CD8-positive, alpha-beta memory T cell (primary cell): ENCODE data around the gene RASGRP4. TPM values are rescaled to one million over a fixed set of nuclear protein-coding genes. Genes with fewer than 3 reads are reported as not detected.
"Not testable (repeated sequence)": the region's sequence is repeated elsewhere in the genome, so short reads cannot be mapped to it uniquely, and the experiment has no call there.

Experiments
- CTCF ChIA-PET: fragments of 350-600 bp; sonication (Branson Sonifier 250); formaldehyde crosslinking; loops from one replicate; lab custom pipeline; 2021; ENCODE audit warnings: antibody characterized with exemption; lab: Charles Lee
- POLR2A ChIA-PET: fragments of 350-600 bp; sonication (Branson Sonifier 250); formaldehyde crosslinking; loops from one replicate; lab custom pipeline; 2021; ENCODE audit warnings: antibody characterized with exemption; lab: Charles Lee
- DNase-seq, 5 donors: peaks; one replicate each; pipeline versions ENCODE4 v3.0.0 to v3.0.0-alpha.2; 2020 to 2022; ENCODE audit warnings: mixed read lengths in 1 of 5
- H3K27ac ChIP-seq: one replicate; pipeline ENCODE4 v1.7.0; 2013; ENCODE audit warnings: low read depth, mild to moderate bottlenecking, low read length, moderate library complexity
- H3K27me3 ChIP-seq: 2 replicates; pipeline ENCODE4 v1.7.0; 2013; ENCODE audit warnings: low read length, mild to moderate bottlenecking; ENCODE audit not compliant: insufficient read depth, poor library complexity, severe bottlenecking
- H3K36me3 ChIP-seq: 2 replicates; pipeline ENCODE4 v1.7.0; 2013; ENCODE audit warnings: mild to moderate bottlenecking, low read length, moderate library complexity; ENCODE audit not compliant: insufficient read depth
- H3K4me1 ChIP-seq: 2 replicates; pipeline ENCODE4 v1.7.0; 2013; ENCODE audit warnings: mild to moderate bottlenecking, low read length, moderate library complexity; ENCODE audit not compliant: insufficient read depth
- H3K4me3 ChIP-seq: 2 replicates; pipeline ENCODE4 v1.7.0; 2013; ENCODE audit warnings: mild to moderate bottlenecking, low read length
- H3K9me3 ChIP-seq: 2 replicates; pipeline ENCODE4 v1.7.0; 2013; ENCODE audit warnings: mild to moderate bottlenecking, low read length
- H3K27ac Mint-ChIP-seq, 8 donors: one replicate each; pipeline ENCODE4 v1.8.0; 2020 to 2021; ENCODE audit warnings: mixed read lengths in 8 of 8, mild to moderate bottlenecking in 6 of 8, inconsistent platforms in 3 of 8, moderate library complexity in 3 of 8
- H3K27me3 Mint-ChIP-seq, 2 donors: one replicate each; pipeline ENCODE4 v1.8.0; 2020 to 2021; ENCODE audit warnings: mixed read lengths in 2 of 2, mild to moderate bottlenecking in 1 of 2, moderate library complexity in 1 of 2
- H3K36me3 Mint-ChIP-seq, 3 donors: one replicate each; pipeline ENCODE4 v1.8.0; 2020 to 2021; ENCODE audit warnings: mixed read lengths in 3 of 3, inconsistent platforms in 1 of 3, mild to moderate bottlenecking in 1 of 3
- H3K4me1 Mint-ChIP-seq, 3 donors: one replicate each; pipeline ENCODE4 v1.8.0; 2020 to 2021; ENCODE audit warnings: mixed read lengths in 3 of 3, inconsistent platforms in 1 of 3, mild to moderate bottlenecking in 1 of 3
- H3K4me3 Mint-ChIP-seq, 7 donors: one replicate each; pipeline ENCODE4 v1.8.0; 2020 to 2021; ENCODE audit warnings: mixed read lengths in 7 of 7, mild to moderate bottlenecking in 6 of 7, moderate library complexity in 4 of 7, inconsistent platforms in 2 of 7
- H3K9me3 Mint-ChIP-seq, 5 donors: one replicate each; pipeline ENCODE4 v1.8.0; 2020 to 2022; ENCODE audit warnings: mixed read lengths in 5 of 5, mild to moderate bottlenecking in 3 of 5, moderate library complexity in 2 of 5, inconsistent platforms in 1 of 5
- polyA plus RNA-seq: library from polyadenylated mRNA; unstranded; fragments of 300-500 nt; fragmentation: Illumina TruSeq; gene quantifications from one replicate; pipeline ENCODE4 v1.2.3, GENCODE V29; 2021
- total RNA-seq, 2 experiments: library from RNA; stranded (reverse); gene quantifications; one replicate each; pipeline ENCODE4 v1.2.3, GENCODE V29; 2021

The RASGRP4 gene
- total and polyA plus RNA-seq, 3 experiments from 2014 or later, result 1.8 to 2.0 TPM; not detected in 1

DNA sequence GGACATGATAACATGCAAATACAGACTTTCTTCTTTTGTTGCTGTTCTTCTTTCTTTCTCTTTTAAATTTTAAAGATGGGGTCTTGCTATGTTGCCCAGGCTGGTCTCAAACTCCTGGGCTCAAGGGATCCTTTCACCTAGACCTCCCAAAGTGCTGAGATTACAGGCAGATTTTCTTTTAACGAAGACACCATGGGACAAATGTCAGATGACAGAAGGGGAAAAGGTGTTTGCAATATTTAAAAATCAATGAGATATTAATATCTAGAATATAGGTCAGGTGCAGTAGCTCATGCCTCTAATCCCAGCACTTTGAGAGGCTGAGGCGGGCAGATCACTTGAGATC lies 3.8 kb upstream of the RASGRP4 start:
- peaks cover 14 to 23% (median 19%) of the 10 kb centered on the region in 3 donors for H3K4me1 Mint-ChIP-seq
- H3K27ac ChIP-seq, result no peak overlapping the region
- H3K9me3 Mint-ChIP-seq, result no peaks in the 10 kb centered on the region
- no peaks in the 10 kb centered on the region for H3K36me3 ChIP-seq
- H3K27ac Mint-ChIP-seq, result no peak overlapping the region
- H3K27me3 ChIP-seq, result no peaks in the 10 kb centered on the region
- H3K9me3 ChIP-seq, result no peaks in the 10 kb centered on the region
- CTCF ChIA-PET, result interaction anchor here (1.0 kb wide), 1 partner anchor 27 kb away, joined by 3 read pairs; the partner anchor contains the start of gene FAM98C
- DNase-seq, result no peak
- POLR2A ChIA-PET, result no interaction called here
- no peaks in the 10 kb centered on the region for H3K4me1 ChIP-seq
- peaks cover 19 to 36% of the 10 kb centered on the region in 2 donors for H3K27me3 Mint-ChIP-seq
- no peak overlapping the region for H3K4me3 ChIP-seq
- no peaks in the 10 kb centered on the region for H3K36me3 Mint-ChIP-seq
- no peak overlapping the region for H3K4me3 Mint-ChIP-seq

DNA sequence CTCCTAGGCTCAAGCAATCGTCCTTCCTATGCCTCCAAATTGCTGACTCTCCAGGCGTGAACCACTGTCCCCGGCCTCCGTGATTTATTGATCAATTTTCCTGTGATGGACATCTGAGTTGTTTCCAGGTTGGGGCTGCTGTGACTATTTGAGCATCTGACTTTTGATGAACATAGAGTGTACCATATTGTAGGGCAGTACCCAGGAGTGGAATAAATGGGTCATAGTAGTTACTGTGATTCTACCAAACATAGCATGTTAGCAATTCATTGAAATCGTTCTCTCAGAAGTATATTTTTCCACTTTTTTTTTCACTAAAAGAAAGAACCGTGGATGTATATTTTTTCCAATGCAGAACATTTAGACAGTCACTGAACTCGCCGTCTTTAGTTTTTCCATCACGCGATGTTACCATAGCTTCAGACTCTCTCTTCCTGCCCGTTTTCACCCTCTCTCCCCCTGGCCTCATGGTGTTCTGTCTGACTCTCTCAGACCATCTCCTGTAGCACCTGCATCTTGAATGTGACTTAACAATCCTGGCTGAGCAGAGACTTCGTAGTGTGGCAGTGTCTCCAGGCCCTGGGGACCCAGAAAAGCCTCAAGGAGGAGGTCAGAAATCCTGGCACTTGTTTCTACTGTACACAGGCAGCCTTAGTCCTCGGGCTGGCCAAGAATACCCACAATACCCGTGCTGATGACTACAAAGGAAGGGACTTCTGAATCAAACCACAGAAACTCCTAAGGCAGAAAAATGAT lies 3.2 kb upstream of the RASGRP4 start:
- H3K4me3 ChIP-seq, result no peak overlapping the region
- H3K27me3 ChIP-seq, result no peaks in the 10 kb centered on the region
- H3K36me3 Mint-ChIP-seq, result no peaks in the 10 kb centered on the region
- peak overlapping the region in 1 of 8 donors; percentile 35 for H3K27ac Mint-ChIP-seq
- no peaks in the 10 kb centered on the region for H3K9me3 Mint-ChIP-seq
- no peak for DNase-seq
- H3K4me3 Mint-ChIP-seq, result no peak overlapping the region
- H3K27me3 Mint-ChIP-seq, result peaks cover 19 to 33% of the 10 kb centered on the region in 2 donors
- H3K4me1 Mint-ChIP-seq, result peaks cover 12 to 20% (median 17%) of the 10 kb centered on the region in 3 donors
- no peaks in the 10 kb centered on the region for H3K36me3 ChIP-seq
- H3K9me3 ChIP-seq, result no peaks in the 10 kb centered on the region
- H3K4me1 ChIP-seq, result no peaks in the 10 kb centered on the region
- ChIA-PET POLR2A (no interaction called here), CTCF (interaction anchor here (1.0 kb wide), 1 partner anchor 26 kb away, joined by 3 read pairs; the partner anchor contains the start of gene FAM98C)
- H3K27ac ChIP-seq, result no peak overlapping the region

DNA sequence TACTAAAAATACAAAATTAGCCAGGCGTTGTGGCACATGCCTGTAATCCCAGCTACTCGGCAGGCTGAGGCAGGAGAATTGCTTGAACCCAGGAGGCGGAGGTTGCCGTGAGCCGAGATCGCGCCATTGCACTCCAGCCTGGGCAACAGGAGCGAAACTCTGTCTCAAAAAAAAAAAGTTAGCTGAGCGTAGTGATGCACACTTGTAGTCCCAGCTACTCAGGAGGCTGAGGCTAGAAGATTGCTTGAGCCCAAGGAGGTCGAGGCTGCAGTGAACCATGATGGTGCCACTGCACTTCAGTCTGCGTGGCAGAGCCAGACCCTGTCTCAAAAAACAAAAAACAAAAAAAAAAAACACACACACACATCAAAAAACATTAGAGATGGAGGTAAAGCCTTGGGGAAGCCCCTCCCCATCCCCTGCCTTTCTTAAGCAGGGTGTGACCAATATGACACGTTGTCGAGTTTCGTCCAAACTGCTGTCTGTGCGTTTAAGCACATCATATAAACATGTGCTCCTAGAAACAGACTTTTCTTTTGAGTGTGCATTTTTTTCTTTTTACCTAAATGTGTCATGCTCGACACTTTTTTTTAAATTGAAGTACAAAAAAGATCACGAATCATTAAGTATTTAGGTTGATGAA lies 1.1 kb upstream of the RASGRP4 start:
- H3K36me3 Mint-ChIP-seq, CTCF ChIA-PET, DNase-seq, H3K9me3 Mint-ChIP-seq, H3K36me3 ChIP-seq, H3K4me3 Mint-ChIP-seq, H3K27me3 ChIP-seq, H3K4me3 ChIP-seq, H3K4me1 ChIP-seq, H3K27ac ChIP-seq, POLR2A ChIA-PET, H3K9me3 ChIP-seq: not testable (repeated sequence)
- peaks cover 18 to 23% of the 10 kb centered on the region in 2 donors for H3K27me3 Mint-ChIP-seq
- peak overlapping the region in 1 of 8 donors; percentile 67 for H3K27ac Mint-ChIP-seq
- peaks cover 7 to 13% (median 8%) of the 10 kb centered on the region in 3 donors for H3K4me1 Mint-ChIP-seq

DNA sequence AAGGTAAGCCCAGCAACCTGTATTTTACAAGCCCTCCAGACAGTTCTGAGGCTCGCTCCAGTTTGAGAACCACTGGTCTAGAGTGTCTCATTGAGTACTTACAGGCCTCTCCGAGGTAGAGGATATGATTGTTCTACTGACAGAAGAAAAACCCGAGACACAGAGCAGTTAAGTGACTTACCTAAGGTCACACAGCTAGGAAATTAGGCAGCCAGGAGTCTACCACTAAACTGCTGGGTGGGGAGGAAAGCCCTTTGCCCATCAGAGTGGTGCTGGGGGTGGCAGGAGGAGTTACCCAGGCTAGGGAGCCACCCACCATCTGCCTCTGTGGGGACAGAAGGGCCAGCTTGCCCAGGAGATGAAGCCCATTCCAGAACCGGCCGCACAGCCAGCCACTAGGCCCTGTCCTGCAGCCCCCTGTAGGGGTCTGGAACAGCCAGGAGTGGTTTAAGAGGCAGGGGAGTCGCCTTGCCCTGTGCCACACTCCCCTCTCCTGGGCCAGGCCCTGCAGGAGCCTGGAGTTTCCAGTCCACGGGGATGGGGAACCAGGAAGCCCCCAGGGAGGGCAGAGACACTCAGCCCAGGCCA lies 703 bp downstream of the RASGRP4 start:
- POLR2A ChIA-PET, result no interaction called here
- CTCF ChIA-PET, result no interaction called here
- peak overlapping the region in 1 of 8 donors; percentile 56 for H3K27ac Mint-ChIP-seq

DNA sequence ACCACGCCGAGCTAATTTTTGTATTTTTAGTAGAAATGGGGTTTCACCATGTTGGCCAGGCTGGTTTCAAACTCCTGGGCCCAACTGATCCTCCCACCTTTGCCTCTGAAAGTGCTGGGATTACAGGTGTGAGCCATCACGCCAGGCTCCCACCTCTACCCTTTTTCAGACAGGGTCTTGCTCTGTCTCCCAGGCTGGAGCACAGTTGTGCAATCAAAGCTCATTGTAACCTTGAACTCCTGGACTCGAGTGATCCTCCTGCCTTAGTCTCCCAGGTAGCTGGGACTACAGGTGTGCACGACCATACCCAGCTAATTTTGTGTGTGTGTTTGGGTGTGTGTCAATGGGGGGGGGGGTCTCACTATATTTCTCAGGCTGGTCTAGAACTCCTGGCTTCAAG lies 1.7 kb downstream of the RASGRP4 start:
- POLR2A ChIA-PET, result no interaction called here
- no peak overlapping the region for H3K27ac Mint-ChIP-seq
- peaks cover 6 to 10% (median 8%) of the 10 kb centered on the region in 3 donors for H3K4me1 Mint-ChIP-seq
- no peak overlapping the region for H3K4me3 Mint-ChIP-seq
- no peak for DNase-seq
- peaks cover 14 to 18% of the 10 kb centered on the region in 2 donors for H3K27me3 Mint-ChIP-seq
- H3K27me3 ChIP-seq, result no peaks in the 10 kb centered on the region
- no peaks in the 10 kb centered on the region for H3K9me3 Mint-ChIP-seq
- no peaks in the 10 kb centered on the region for H3K36me3 ChIP-seq
- no peaks in the 10 kb centered on the region for H3K36me3 Mint-ChIP-seq
- H3K9me3 ChIP-seq, result no peaks in the 10 kb centered on the region
- H3K27ac ChIP-seq, result no peak overlapping the region
- no peaks in the 10 kb centered on the region for H3K4me1 ChIP-seq
- CTCF ChIA-PET, result interaction anchor here (1.0 kb wide), 1 partner anchor 21 kb away, joined by 3 read pairs; no protein-coding TSS in a partner anchor
- no peak overlapping the region for H3K4me3 ChIP-seq

More for the DNA sequence above, 703 bp downstream of the RASGRP4 start:
- H3K27ac ChIP-seq, result peak overlapping the region; percentile 67
- no peak overlapping the region for H3K4me3 ChIP-seq
- no peak overlapping the region for H3K4me3 Mint-ChIP-seq
- H3K36me3 ChIP-seq, result no peaks in the 10 kb centered on the region
- H3K9me3 Mint-ChIP-seq, result no peaks in the 10 kb centered on the region
- peaks cover 17 to 23% of the 10 kb centered on the region in 2 donors for H3K27me3 Mint-ChIP-seq
- no peaks in the 10 kb centered on the region for H3K36me3 Mint-ChIP-seq
- H3K9me3 ChIP-seq, result no peaks in the 10 kb centered on the region
- no peaks in the 10 kb centered on the region for H3K27me3 ChIP-seq
- no peak for DNase-seq
- no peaks in the 10 kb centered on the region for H3K4me1 ChIP-seq
- peaks cover 7 to 13% (median 8%) of the 10 kb centered on the region in 3 donors for H3K4me1 Mint-ChIP-seq

DNA sequence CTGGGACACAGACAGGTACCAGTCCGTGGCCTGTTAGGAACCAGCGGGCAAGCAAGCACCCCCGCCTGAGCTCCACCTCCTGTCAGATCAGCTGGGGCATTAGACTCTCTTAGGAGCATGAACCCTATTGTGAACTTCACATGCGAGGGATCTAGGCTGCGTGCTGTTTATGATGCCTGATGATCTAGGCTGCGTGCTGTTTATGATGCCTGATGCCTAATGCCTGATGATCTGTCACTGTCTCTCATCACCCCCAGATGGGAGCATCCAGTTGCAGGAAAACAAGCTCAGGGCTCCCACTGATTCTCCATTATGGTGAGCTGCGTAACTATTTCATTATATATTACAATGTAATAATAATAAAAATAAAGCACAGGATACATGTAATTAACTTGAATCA lies 3.6 kb downstream of the RASGRP4 start:
- Histone ChIP-seq H3K27me3 (no peaks in the 10 kb centered on the region), H3K9me3 (no peaks in the 10 kb centered on the region), H3K4me3 (no peak overlapping the region), H3K4me1 (peaks cover 9% of the 10 kb centered on the region), H3K27ac (no peak overlapping the region), H3K36me3 (no peaks in the 10 kb centered on the region)
- H3K27me3 Mint-ChIP-seq, result peaks cover 9% of the 10 kb centered on the region in 2 donors
- ChIA-PET CTCF (no interaction called here), POLR2A (no interaction called here)
- H3K36me3 Mint-ChIP-seq, result no peaks in the 10 kb centered on the region
- H3K9me3 Mint-ChIP-seq, result no peaks in the 10 kb centered on the region
- H3K4me3 Mint-ChIP-seq, result no peak overlapping the region
- H3K4me1 Mint-ChIP-seq, result peaks cover 12 to 22% (median 18%) of the 10 kb centered on the region in 3 donors
- H3K27ac Mint-ChIP-seq, result peak overlapping the region in 1 of 8 donors; percentile 47
- no peak for DNase-seq

DNA sequence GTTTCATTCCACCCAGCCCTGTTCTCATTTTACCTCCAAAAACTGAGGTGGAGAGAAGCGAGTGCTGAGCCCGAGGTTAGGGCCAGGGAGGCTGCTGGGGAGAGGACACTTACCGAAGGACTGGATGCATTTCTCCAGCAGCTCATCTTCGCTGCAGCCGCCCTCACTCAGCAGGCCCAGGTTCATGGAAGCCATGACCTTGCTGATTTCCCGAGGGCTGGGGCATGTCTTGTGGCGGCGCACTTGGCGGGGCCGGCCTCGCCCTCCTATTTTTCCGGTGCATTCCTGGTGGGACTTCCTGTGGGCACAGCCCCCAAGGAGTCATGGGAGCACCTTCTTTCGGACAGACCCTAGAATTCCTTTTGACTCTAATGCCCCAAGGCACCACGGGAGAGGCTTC lies 4.2 kb downstream of the RASGRP4 start:
- Histone ChIP-seq H3K4me1 (peaks cover 13% of the 10 kb centered on the region), H3K9me3 (no peaks in the 10 kb centered on the region), H3K27ac (no peak overlapping the region), H3K27me3 (no peaks in the 10 kb centered on the region), H3K36me3 (no peaks in the 10 kb centered on the region), H3K4me3 (no peak overlapping the region)
- no peak overlapping the region for H3K4me3 Mint-ChIP-seq
- peaks cover 18 to 28% (median 23%) of the 10 kb centered on the region in 3 donors for H3K4me1 Mint-ChIP-seq
- CTCF ChIA-PET, result no interaction called here
- no peaks in the 10 kb centered on the region for H3K36me3 Mint-ChIP-seq
- DNase-seq, result no peak
- POLR2A ChIA-PET, result no interaction called here
- no peak overlapping the region for H3K27ac Mint-ChIP-seq
- peaks cover 8 to 9% of the 10 kb centered on the region in 2 donors for H3K27me3 Mint-ChIP-seq
- H3K9me3 Mint-ChIP-seq, result no peaks in the 10 kb centered on the region

DNA sequence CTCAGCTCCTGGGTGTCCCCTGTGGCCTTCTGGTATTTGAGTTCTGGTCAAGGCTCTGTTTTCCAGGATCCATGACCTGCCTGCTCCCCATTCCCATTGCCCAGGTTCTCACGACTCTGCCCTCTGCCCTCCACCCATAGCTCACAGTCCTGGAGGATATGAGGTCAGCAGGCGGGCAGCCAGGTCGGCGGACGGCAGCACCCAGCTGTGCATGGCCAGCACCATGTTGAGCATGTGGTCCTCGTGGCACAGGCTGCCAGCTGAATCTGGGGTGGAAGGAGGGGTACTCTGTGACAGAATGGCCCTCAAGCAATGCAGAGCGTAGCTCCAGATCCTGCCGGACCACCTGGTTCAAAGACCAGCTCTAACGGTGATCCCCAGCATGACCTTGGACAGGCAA lies 5.1 kb downstream of the RASGRP4 start:
- Mint-ChIP-seq H3K27me3 (peaks cover 3 to 7% of the 10 kb centered on the region in 2 donors), H3K27ac (no peak overlapping the region)
- H3K4me3 ChIP-seq, result no peak overlapping the region

More for the DNA sequence above, 5.1 kb downstream of the RASGRP4 start:
- Mint-ChIP-seq H3K9me3 (no peaks in the 10 kb centered on the region), H3K4me1 (peaks cover 18 to 26% (median 19%) of the 10 kb centered on the region in 3 donors), H3K4me3 (no peak overlapping the region), H3K36me3 (no peaks in the 10 kb centered on the region)
- DNase-seq, result no peak
- no peaks in the 10 kb centered on the region for H3K27me3 ChIP-seq
- ChIA-PET CTCF (interaction anchor here (1.4 kb wide), 1 partner anchor 18 kb away, joined by 4 read pairs; the partner anchor contains the start of gene FAM98C), POLR2A (no interaction called here)
- no peak overlapping the region for H3K27ac ChIP-seq
- H3K9me3 ChIP-seq, result no peaks in the 10 kb centered on the region
- no peaks in the 10 kb centered on the region for H3K36me3 ChIP-seq
- peaks cover 13% of the 10 kb centered on the region for H3K4me1 ChIP-seq
